GM19455 (cell line): ENCODE data around the gene APOL5.

Source experiments
- ATAC-seq: cut with Tn5 transposase; IDR thresholded peaks from one replicate; pipeline ENCODE4 v1.9.1; 2021; ENCODE audit not compliant: unreplicated experiment

Gene APOL5

DNA sequence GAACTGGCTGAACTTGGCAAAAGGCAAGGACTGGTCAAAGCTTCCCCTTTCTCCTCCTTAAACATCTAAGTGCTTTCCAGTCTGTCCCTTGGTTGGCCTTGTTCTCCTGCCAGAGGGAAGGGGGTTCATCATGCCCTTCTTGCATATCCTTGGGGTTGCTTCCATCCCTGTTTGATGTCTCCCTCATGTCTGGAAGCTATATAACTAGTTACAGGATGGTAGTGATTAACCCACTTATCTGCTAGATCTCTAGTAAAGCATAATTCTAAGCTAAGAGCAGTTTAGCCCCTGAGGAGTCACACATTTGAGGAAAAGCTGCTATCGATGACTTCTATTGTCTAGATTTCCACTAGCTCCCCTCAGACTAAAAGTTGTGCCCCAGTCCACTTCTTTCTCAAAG, 22.9 kb downstream of the APOL5 start:
- ATAC-seq = no peak

GRCh38 chr22:35742342-35743100, 24.8 kb downstream of the APOL5 start:
- no peak for ATAC-seq

DNA sequence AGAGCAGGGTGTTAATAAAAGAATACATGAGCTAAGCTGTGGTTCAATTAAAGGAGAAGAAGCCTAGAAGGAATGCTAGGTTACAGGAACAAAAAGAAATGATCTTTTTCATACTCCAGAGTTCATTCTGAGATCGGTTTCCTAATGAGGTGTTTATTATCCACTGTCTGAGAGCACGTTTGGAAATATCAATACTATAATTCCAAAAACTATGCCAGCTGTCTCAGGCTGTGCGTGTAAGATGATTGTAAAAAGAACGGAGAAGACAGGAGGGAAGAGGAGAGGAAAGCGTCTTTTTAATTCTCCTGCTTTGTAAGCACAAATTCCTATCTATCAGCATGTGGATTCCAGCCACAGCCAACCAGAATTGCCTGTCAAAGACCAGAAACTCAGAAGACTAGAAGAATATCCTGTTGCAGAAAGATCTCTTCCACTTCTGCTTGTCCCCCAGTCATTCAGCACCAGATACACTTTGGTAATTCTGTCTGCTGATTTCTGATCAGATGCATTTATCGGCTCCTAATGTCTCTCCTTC, 25.7 kb downstream of the APOL5 start:
- no peak for ATAC-seq

- ATAC-seq = no peak
Measured at GRCh38 chr22:35746248-35746647, 28.6 kb downstream of the APOL5 start.

DNA sequence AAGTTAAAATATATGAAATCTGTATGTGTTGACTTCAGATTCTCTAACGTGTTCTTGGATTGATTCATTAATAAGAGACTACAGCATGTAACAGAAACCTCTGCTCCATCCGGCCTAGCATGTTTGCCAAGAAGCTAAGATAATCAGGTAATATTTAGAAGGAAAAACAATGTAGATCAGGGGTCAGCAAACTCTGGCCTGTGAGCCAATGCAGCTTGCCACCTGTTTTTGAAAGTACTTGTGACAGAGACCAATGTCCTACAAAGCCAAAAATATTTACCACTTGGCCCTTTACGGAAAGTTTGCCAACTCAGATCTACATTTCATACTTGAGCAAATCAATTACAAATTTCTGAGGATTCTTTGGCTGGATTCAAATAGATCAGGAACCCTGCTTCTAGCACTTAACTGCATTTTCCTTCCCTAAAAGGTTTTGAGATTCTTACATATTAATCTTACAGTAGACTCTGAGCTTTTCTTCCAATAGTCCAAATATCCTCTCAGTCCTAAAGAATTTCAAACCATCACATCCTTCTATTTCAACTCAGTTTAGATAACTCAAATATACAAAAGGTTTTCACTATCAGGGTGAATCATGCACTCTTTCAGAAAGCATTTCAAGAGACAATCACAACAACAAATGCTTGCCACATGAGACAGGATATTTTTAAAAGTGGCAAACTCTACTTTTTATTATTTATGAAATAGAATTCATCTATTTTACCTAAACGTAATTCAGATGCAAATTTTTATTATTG, 29.5 kb downstream of the APOL5 start:
- ATAC-seq = no peak

GRCh38 chr22:35749808-35750207, 32.1 kb downstream of the APOL5 start:
- ATAC-seq = no peak

GRCh38 chr22:35752006-35752862, 34.6 kb downstream of the APOL5 start:
- no peak for ATAC-seq

DNA sequence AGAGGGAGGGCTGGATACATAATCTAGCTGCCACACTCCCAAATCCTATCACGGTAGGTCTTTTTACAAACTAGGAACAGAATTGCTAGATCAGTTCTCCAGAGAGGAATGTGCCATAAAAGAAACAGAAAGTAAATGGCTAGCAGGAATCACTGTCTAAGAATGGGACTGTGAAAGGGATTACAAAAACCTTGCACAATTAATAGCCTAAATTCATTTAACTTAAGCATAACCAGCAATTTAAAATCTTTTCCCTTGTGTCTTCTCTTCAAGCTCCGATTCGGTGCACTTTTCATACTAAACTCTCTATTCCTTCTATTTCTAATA, 35.2 kb downstream of the APOL5 start:
- no peak for ATAC-seq

GRCh38 chr22:35754761-35755160, 37.1 kb downstream of the APOL5 start:
- no peak for ATAC-seq

DNA sequence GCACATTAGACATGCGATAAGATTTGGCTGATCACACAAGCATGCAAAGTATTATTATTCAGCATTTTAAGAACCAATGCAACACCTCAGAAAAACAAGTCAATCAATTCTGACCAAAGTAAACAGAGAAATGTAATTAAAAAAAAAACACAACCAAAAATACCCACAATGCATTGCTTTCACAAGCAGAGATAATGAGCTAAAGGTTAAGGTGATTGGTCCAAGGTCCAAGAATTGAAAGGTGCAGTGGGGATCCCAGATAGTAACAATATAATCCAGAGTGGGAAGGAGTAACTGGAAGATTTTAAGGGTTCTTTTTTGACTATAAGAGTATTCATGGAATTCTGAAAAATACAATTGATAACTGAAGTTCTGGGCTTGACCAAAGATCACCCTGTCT, 39.0 kb downstream of the APOL5 start:
- ATAC-seq = no peak

- ATAC-seq = no peak
Measured at GRCh38 chr22:35758394-35758793, 40.7 kb downstream of the APOL5 start.

DNA sequence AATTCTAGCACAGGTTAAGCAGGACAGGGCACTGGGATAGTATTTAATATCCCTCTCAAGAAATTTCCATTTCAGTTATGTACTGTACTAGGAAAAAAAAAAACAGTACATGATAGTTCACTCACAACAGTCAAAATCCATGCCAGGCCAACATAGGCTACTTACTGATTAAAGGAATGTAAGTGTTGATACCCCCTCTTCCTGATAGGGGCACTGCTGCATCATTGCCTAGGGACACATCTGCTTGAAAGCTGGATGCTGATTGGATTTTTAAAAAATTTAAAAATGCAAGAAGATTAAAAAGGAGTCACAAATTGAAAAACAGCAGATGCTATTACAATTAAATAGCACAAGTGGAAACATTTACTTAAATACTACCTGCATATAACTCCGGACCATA, 43.4 kb downstream of the APOL5 start:
- ATAC-seq = no peak

DNA sequence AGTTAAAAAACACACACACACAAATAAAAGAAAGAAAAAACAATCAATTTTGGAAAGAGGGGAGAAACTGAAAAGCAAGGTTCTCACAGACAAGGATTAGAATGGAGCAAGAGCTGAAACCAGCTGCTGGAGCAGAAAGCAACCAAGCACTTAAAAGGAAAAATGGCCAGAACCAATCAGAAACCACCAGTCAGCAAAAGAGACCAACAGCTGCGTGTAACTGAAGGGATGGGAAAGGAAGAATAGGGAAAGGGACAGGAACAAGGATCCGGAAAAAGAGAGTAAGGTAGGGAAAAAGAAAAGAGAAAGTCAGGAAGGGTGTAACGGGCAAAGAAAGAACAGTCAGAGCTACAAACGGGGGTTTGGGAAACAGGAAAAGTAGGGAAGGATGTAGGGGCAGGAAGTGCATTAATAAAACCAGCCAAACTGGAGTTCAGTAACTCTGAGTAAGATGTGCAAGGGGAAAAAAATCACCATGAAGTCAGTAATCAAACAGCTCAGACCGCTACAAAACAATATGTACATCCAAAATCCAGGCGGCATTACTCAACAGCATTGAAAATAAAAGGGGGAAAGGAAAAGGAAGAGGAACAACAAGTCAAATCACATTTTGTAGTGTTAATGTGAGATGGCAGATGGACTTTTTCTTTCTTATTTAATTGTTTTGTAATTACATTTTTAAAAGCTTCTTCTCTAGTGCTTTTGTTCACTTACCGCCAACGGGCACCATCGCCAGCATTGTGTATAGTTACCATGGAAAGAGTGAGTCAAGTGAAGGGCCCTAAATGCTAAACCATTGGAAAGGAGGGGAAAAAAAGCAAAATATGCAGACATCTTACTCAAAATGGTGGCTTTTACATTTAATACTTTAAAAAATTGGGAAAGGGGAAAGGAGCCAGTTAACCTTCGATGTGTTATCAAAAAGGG, 49.2 kb downstream of the APOL5 start:
- no peak for ATAC-seq

DNA sequence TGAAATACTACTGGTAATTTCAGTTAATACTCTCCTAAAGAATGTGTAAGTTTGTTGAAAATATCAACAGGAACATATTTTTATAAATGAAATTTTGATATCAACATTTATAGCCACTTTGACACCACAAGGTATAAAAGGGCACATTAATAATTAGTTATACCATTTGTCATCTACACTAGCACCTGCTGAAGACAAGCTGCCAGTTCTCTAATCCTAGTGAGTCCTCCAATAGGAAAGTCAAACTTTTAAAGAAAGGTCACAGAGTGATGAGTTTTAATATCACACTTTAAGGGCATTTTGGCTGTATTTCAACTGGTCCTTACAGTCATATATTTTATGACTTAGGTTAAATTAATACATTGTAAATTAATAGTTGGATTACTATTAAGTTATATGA, 52.3 kb downstream of the APOL5 start:
- no peak for ATAC-seq

DNA sequence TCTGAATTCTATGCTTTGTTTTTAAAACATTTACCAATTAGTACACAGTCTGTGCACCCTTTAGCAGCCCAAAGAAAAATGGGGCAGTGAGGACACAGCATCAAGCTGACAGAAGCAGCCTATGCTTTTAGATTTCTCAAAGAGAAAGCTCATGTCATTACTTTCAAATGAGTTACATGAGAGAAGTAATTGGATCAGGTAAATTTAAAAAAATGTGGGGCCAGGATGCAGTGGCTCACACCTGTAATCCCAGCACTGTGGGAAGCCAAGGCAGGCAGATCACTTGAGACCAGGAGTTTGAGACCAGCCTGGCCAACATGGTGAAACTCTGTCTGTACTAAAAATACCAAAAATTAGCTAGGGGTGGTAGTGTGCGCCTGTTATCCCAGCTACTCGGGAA, 57.7 kb downstream of the APOL5 start:
- no peak for ATAC-seq

GRCh38 chr22:35777335-35777975, 59.8 kb downstream of the APOL5 start:
- ATAC-seq = no peak
